Uterus (tissue), 4 donors: ENCODE results near the gene RHOT1. TPM values are rescaled to one million over a fixed set of nuclear protein-coding genes. Genes with fewer than 3 reads are reported as not detected.

Experiments
- DNase-seq, 2 donors: peaks; one replicate each; pipeline ENCODE4 v3.0.0-alpha.2; 2019 to 2020
- H3K27ac ChIP-seq, 2 donors: fragments of 200-600 bp; sonication (generic); 1 replicate in 1 of 2; 2 replicates in 1 of 2; pipeline ENCODE4 v1.5.1; 2016 to 2018
- H3K27me3 ChIP-seq, 2 donors: fragments of 200-600 bp; sonication (generic); one replicate each; pipeline ENCODE4 v1.5.1; 2018 to 2019; ENCODE audit warnings: control low read depth in 1 of 2
- H3K36me3 ChIP-seq, 2 donors: fragments of 200-600 bp; sonication (generic); one replicate each; pipeline ENCODE4 v1.5.1; 2019; ENCODE audit warnings: control low read depth in 1 of 2
- H3K4me1 ChIP-seq, 2 donors: fragments of 200-600 bp; sonication (generic); one replicate each; pipeline ENCODE4 v1.5.1; 2018 to 2019; ENCODE audit warnings: control low read depth in 1 of 2
- H3K4me3 ChIP-seq, 2 donors: fragments of 200-600 bp; sonication (generic); 1 replicate in 1 of 2; 2 replicates in 1 of 2; pipeline ENCODE4 v1.5.1; 2018 to 2019; ENCODE audit warnings: mild to moderate bottlenecking in 1 of 2
- H3K9me3 ChIP-seq, 2 donors: fragments of 200-600 bp; sonication (generic); one replicate each; pipeline ENCODE4 v1.5.1; 2019; ENCODE audit warnings: control low read depth in 1 of 2
- CTCF ChIP-seq, 4 experiments: fragments of 200-600 bp in 2 of 4; fragments of 450-650 bp in 2 of 4; sonication (generic) in 2 of 4; IDR thresholded peaks; one replicate each; pipeline ENCODE4 v1.5.1; 2016 to 2019; ENCODE audit warnings: antibody characterized with exemption in 4 of 4, mild to moderate bottlenecking in 2 of 4, moderate library complexity in 1 of 4
- POLR2A ChIP-seq, 2 donors: fragments of 450-650 bp; IDR thresholded peaks; one replicate each; pipeline ENCODE4 v1.6.1; 2016; ENCODE audit warnings: antibody characterized with exemption in 2 of 2, mild to moderate bottlenecking in 1 of 2, moderate library complexity in 1 of 2
- intact Hi-C: fragments of 100-400 bp; cut with DNase I; formaldehyde crosslinking; loops from one replicate; pipeline ENCODE4 v1.15.1; 2023; ENCODE audit warnings: low total_unique reads
- total RNA-seq, 4 donors: library from RNA; depleted of rRNA in 3 of 4; stranded (reverse); fragments of >200 nt in 3 of 4; gene quantifications; one replicate each; pipeline versions ENCODE4 v1.1.0 to v1.2.4, GENCODE V29; 2014 to 2023
- donor health status: DM: yes; HTN: yes; CAD: no.

RHOT1 gene
- total RNA-seq, 4 donors from 2014 or later = 15.6 to 86.2 (median 53.8) TPM

- no peak for DNase-seq
- Histone ChIP-seq H3K27ac (no peak overlapping the region), H3K27me3 (no peaks in the 10 kb centered on the region), H3K4me3 (no peak overlapping the region), H3K36me3 (no peaks in the 10 kb centered on the region), H3K4me1 (no peaks in the 10 kb centered on the region), H3K9me3 (no peaks in the 10 kb centered on the region)
- intact Hi-C loops = no loop called here
- TF ChIP-seq CTCF (IDR thresholded peaks at IDR 0.05) (no peak), POLR2A (IDR thresholded peaks at IDR 0.05) (no peak)
Measured at GRCh38 chr17:32197987-32198386, 55.7 kb downstream of the RHOT1 start.

GRCh38 chr17:32206861-32207260, 64.6 kb downstream of the RHOT1 start:
- DNase-seq = no peak
- no peaks in the 10 kb centered on the region for H3K9me3 ChIP-seq
- intact Hi-C loops = no loop called here
- H3K27ac ChIP-seq = no peak overlapping the region
- TF ChIP-seq CTCF (IDR thresholded peaks at IDR 0.05) = no peak
- TF ChIP-seq POLR2A (IDR thresholded peaks at IDR 0.05) = no peak
- H3K4me1 ChIP-seq = no peaks in the 10 kb centered on the region
- H3K36me3 ChIP-seq = no peaks in the 10 kb centered on the region
- no peaks in the 10 kb centered on the region for H3K27me3 ChIP-seq
- no peak overlapping the region for H3K4me3 ChIP-seq

DNA sequence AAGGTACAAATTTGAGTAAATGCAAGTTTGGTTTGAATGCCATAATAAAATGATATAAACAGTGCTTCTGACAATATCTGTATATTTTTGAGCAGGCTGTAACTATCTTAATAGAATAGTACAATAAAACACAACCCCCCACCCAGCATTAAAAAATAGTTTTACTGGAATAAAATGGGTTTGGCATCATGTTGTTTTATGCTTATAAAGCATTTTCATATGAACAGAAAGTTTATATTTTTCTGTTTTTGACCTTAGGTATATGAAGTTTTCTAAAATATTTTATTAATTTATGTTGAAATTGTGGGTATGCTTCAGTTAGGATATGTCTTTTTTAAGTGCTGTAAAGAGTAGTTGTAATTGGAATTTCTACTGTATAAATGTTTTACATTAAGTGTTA, 66.1 kb downstream of the RHOT1 start:
- no peaks in the 10 kb centered on the region for H3K9me3 ChIP-seq
- H3K27me3 ChIP-seq = no peaks in the 10 kb centered on the region
- intact Hi-C loops = no loop called here
- TF ChIP-seq CTCF (IDR thresholded peaks at IDR 0.05) (no peak), POLR2A (IDR thresholded peaks at IDR 0.05) (no peak)
- DNase-seq = no peak
- no peak overlapping the region for H3K4me3 ChIP-seq
- no peaks in the 10 kb centered on the region for H3K4me1 ChIP-seq
- no peak overlapping the region for H3K27ac ChIP-seq
- H3K36me3 ChIP-seq = no peaks in the 10 kb centered on the region

- Histone ChIP-seq H3K27me3 (no peaks in the 10 kb centered on the region), H3K9me3 (no peaks in the 10 kb centered on the region), H3K4me3 (no peak overlapping the region), H3K36me3 (no peaks in the 10 kb centered on the region), H3K4me1 (no peaks in the 10 kb centered on the region), H3K27ac (no peak overlapping the region)
- TF ChIP-seq CTCF (IDR thresholded peaks at IDR 0.05) (no peak), POLR2A (IDR thresholded peaks at IDR 0.05) (no peak)
- no peak for DNase-seq
- intact Hi-C loops = no loop called here
Measured at GRCh38 chr17:32209608-32210007, 67.3 kb downstream of the RHOT1 start.

DNA sequence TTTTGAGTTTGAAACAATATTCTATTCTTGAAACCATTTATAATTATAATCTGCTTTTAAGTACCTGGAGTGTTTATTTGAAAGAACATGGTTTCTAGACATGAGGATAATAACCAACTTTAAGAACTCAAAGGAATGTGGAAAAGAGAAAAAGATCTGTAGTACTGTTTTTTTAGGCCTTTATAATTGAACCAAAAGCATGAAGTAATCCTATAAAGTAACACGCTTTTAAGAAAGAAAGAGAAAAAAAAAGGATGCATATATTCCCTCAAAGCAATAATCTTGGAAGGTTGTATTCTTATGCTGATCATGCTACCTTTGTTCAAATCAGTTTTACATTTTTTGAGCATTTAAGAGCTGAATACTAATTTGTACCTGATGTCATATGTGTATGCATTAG, 69.4 kb downstream of the RHOT1 start:
- H3K27me3 ChIP-seq = no peaks in the 10 kb centered on the region
- H3K9me3 ChIP-seq = no peaks in the 10 kb centered on the region
- H3K4me1 ChIP-seq = no peaks in the 10 kb centered on the region
- no peak for DNase-seq
- H3K4me3 ChIP-seq = no peak overlapping the region
- no peak for TF ChIP-seq POLR2A (IDR thresholded peaks at IDR 0.05)
- no peak for TF ChIP-seq CTCF (IDR thresholded peaks at IDR 0.05)
- H3K27ac ChIP-seq = no peak overlapping the region
- H3K36me3 ChIP-seq = no peaks in the 10 kb centered on the region
- intact Hi-C loops = no loop called here
